Cerebellar cortex (tissue), 1 donor: Measurements from ENCODE around the gene TVP23A.
"Not testable (repeated sequence)": the region's sequence is repeated elsewhere in the genome, so short reads cannot be mapped to it uniquely, and the experiment has no call there.

Experiments used
- DNase-seq: peaks from one replicate; pipeline ENCODE4 v3.0.0-alpha.2; 2015; ENCODE audit warnings: low spot score

Gene TVP23A

DNA sequence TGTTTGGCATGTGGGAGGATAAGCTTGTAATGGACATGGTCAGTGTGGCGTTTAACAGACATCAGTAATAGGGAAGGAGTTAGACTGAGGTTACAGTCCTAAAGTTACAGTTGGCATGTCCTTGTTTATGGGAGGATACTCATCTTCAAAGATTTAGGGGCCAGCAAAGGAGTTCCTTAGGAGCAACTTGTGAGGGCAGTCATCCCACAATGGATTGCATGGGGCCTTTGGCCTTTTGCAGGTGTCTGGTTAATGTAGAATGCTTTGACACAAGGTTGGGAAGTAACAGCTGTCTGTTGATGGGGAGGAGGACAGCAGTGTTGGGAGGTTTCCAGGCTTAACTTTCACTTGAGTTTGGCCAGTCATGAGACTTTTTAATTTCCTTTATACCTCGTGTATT, 72.8 kb downstream of the TVP23A start:
- DNase-seq = no peak

GRCh38 chr16:10744370-10745030, 74.1 kb downstream of the TVP23A start:
- DNase-seq = no peak

- peak; percentile 99 for DNase-seq
Measured at GRCh38 chr16:10743610-10744369, 74.8 kb downstream of the TVP23A start, which contains the start of gene NUBP1. Gene NUBP1 (plus strand): TSS chr16:10743842. CDS start chr16:10743864, 22 bp downstream.

DNA sequence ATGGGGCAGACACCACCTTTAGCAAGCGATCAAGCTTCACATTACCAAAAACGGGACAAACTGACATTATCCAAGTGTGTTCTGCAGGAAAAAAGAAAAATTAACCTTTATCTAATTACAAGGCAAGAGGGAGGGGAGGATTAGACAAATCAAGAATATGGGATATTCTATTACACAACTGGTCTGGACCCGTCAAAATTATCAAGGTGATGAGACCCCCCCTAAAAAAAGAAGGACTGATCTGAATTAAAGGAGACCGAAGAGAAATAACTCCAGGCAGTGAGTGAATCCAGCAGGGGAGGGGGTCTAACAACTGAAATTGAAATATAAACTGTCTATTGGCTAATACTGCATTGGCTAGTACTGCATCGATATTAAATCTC, 75.4 kb downstream of the TVP23A start:
- DNase-seq = no peak

DNA sequence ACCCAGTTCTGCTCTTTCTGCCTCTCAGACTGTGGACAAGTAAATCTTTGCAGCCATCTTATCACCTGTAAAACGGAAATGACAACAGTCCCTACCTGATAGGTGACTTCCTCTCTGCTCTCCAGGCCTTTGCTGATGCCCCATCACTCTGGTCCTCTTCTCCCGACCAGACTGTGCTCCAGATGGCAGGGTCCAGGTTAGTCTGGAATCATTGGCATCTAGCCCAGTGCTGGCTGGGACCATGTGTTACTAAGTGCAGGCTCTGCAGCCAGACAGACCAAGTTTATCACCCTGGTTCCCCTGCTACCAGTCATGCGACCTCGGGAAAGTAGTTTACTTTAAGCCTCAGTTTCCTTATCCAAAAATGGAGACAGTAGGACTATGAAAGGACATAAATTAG, 76.8 kb downstream of the TVP23A start:
- peak; percentile 96 for DNase-seq

DNA sequence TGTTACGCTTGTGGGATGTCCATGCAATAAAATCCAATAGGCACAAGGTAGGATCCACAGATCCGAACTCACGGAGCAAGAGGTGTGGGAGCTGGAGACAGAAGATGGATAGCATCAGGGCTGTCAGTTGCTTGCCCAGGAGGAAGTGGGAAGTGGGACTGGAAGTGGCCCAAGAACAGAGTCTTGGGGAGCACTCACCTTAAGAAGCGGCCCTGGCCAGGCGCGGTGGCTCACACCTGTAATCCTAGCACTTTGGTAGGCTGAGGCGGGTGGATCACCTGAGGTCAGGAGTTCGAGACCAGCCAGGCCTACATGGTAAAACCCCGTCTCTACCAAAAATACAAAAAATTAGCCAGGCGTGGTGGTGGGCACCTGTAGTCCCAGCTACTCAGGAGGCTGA, 77.3 kb downstream of the TVP23A start:
- DNase-seq = not testable (repeated sequence)

GRCh38 chr16:10740845-10741208, 77.8 kb downstream of the TVP23A start:
- no peak for DNase-seq

GRCh38 chr16:10740000-10740844, 78.4 kb downstream of the TVP23A start:
- DNase-seq = no peak

DNA sequence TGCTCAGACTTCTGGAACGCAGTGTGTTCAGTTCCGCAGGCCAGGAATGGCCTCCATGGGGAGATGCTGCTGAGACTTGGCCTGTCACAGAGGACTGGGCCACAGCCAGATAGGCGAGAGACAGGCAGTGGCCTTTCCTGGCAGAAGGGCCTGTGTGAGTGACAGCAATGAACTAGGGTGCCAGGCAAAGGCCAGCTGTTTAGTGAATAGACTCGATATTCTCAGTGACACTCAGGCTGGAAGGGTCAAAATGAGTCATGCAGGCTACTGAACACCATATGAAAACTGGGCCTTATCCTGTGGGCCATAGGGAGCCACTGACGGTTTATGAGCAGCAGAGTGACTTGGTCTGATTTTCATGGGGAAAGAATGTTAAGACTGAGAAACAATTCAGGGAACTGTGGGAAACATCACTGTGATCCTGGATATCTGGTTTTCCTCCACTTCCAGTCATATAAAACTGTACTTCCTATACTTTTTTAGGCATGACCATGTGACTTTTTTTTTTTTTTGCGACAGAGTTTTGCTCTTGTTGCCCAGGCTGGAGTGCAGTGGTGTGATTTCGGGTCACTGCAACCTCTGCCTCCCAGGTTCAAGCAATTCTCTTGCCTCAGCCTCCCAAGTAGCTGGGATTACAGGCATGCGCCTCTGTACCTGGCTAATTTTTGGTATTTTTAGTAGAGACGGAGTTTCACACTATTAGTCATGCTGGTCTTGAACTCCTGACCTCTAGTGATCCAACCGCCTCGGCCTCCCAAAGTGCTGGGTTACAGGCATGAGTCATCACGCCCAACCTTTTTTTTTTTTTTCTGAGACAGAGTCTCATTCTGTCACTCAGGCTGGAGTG, 80.1 kb downstream of the TVP23A start:
- peak; percentile 83 for DNase-seq

- peak; percentile 82 for DNase-seq
Measured at GRCh38 chr16:10737068-10737625, 81.4 kb downstream of the TVP23A start.

DNA sequence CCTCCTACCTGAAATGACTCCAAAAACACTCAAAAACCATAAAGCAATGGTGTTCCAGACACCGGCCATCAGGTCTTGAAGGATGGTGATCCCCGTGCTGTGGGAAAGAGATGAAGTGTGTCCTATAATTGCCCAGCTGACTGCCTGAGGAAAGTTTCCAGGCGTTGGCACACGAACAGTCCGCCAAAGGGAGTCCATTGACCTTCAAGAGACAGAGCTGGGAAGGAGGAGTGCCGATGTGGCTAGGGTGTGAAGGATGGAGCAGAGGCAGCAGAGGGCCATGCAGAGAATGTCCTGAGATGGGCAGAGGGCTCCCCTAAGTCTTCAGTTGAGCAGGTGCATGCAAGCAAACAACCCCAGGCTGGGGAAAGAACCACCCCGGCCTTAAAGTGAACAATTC, 86.8 kb downstream of the TVP23A start:
- DNase-seq = no peak

DNA sequence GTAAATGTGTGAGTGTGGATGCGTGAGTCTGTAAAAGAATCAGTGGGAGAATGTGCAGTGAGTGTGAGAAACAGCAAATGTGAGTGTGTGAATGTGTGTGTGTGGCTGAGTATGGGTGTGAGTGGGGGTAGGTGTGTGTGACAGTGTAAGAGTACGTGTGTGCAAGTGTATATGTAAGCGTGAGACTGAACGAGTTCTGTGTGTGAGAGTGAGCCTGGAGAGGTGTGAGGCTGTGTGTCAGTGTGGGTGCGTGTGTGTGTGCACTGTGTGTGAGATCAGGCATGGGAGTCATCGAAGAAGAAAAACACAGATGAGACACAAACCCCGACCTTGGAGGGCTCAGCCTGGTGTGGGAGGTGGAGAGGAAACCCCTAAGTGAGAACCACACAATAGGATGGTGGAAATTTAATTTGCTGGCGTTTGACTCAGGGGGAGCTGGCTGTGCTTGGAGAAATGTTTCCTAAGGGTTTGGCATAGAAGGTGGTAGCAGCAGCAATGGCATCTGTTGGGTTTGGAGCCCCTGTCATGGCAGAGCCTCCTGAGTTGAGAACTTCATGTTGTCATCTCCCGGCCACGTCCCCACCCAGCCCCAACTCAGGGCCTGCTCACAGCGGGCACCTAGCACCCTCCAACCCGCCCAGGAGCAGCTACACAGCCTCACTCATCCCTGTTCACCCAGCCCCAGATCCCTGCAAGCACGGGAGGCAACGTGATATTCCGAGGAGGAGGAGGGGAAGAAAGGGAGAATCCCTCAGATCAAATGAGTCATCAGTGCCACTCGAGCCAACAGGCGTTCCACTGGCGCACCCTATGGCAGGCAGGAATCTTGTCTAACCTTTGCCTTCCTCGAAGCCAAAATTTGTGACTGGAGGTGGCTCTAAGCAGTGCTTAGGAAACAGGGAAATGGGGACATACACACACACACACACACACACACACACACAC, 89.2 kb downstream of the TVP23A start:
- peak; percentile 31 for DNase-seq

GRCh38 chr16:10728003-10728887, 90.3 kb downstream of the TVP23A start:
- DNase-seq = no peak
